OCI-LY3 (cell line): ENCODE results near the gene CNNM2.

Source experiments
- CTCF ChIP-seq: fragments of 200-600, 300-600 bp; sonication (generic); IDR thresholded peaks from 2 replicates; pipeline ENCODE4 v1.5.1; 2014; ENCODE audit warnings: antibody characterized with exemption, low read length, low read depth
- EZH2phosphoT487 ChIP-seq: fragments of 200-600 bp; shearing (Covaris generic); IDR thresholded peaks from 2 replicates; pipeline ENCODE4 v1.6.1; 2018; ENCODE audit warnings: antibody characterized with exemption, mixed run types, low read depth

GRCh38 chr10:103083977-103084320 is 165.9 kb downstream of the CNNM2 start:
- TF ChIP-seq CTCF, result no peak
- TF ChIP-seq EZH2phosphoT487, result no peak
